PC-9 (cell line): Measurements from ENCODE around the gene PALM. TPM values are rescaled to one million over a fixed set of nuclear protein-coding genes. Genes with fewer than 3 reads are reported as not detected.

Source experiments
- BruUV-seq: library from RNA; stranded (reverse); fragments of 400-500 nt; replicated peaks from 2 replicates; lab custom pipeline; 2021; lab: Mats Ljungman, UMichigan
- CTCF ChIA-PET: fragments of 300-600 bp; sonication (Branson Sonifier 250); formaldehyde crosslinking; loops from one replicate; lab custom pipeline; 2022; ENCODE audit warnings: antibody characterized with exemption; lab: Charles Lee
- POLR2A ChIA-PET: fragments of 300-600 bp; sonication (Branson Sonifier 250); formaldehyde crosslinking; loops from one replicate; lab custom pipeline; 2022; ENCODE audit warnings: antibody characterized with exemption; ENCODE audit not compliant: unreplicated experiment; lab: Charles Lee
- DNase-seq, 2 experiments: peaks; one replicate each; pipeline versions ENCODE4 v3.0.0 to v3.0.0-alpha.2; 2015 to 2022; ENCODE audit warnings: mixed read lengths in 1 of 2
- H2AFZ ChIP-seq: fragments of 200-600 bp; sonication (generic); 2 replicates; pipeline ENCODE4 v1.8.1; 2017; ENCODE audit warnings: antibody characterized with exemption
- H3F3A ChIP-seq: fragments of 200-600 bp; sonication (generic); 2 replicates; pipeline ENCODE4 v1.8.1; 2017; ENCODE audit warnings: antibody characterized with exemption, mild to moderate bottlenecking, low read depth; ENCODE audit not compliant: insufficient read depth
- H3K27ac ChIP-seq: fragments of 200-600 bp; sonication (generic); 2 replicates; pipeline ENCODE4 v1.6.1; 2016; ENCODE audit warnings: mixed run types
- H3K27me3 ChIP-seq: fragments of 200-600 bp; sonication (generic); 2 replicates; pipeline ENCODE4 v1.6.1; 2016; ENCODE audit warnings: low read depth, mixed run types; ENCODE audit not compliant: insufficient read depth
- H3K36me3 ChIP-seq: fragments of 200-600 bp; sonication (generic); 2 replicates; pipeline ENCODE4 v1.6.1; 2016; ENCODE audit warnings: low read depth, mixed run types
- H3K4me1 ChIP-seq: fragments of 200-600 bp; sonication (generic); replicated peaks from 2 replicates; pipeline ENCODE4 v1.6.1; 2016; ENCODE audit warnings: mixed run types; ENCODE audit not compliant: insufficient read depth
- H3K4me2 ChIP-seq: fragments of 200-600 bp; sonication (generic); 2 replicates; pipeline ENCODE4 v1.6.1; 2017; ENCODE audit warnings: mixed run types
- H3K4me3 ChIP-seq: fragments of 200-600 bp; sonication (generic); 2 replicates; pipeline ENCODE4 v1.6.1; 2016; ENCODE audit warnings: mixed run types
- H3K79me2 ChIP-seq: fragments of 200-600 bp; sonication (generic); 2 replicates; pipeline ENCODE4 v1.6.1; 2017; ENCODE audit warnings: low read depth, mixed run types
- H3K9me2 ChIP-seq: fragments of 200-600 bp; sonication (generic); 2 replicates; pipeline ENCODE4 v1.8.1; 2017; ENCODE audit warnings: mild to moderate bottlenecking; ENCODE audit not compliant: insufficient read depth
- H3K9me3 ChIP-seq: fragments of 200-600 bp; sonication (generic); 2 replicates; pipeline ENCODE4 v1.8.1; 2016; ENCODE audit warnings: low read depth; ENCODE audit not compliant: insufficient read depth
- H4K20me1 ChIP-seq: fragments of 200-600 bp; sonication (generic); 2 replicates; pipeline ENCODE4 v1.8.1; 2017; ENCODE audit not compliant: insufficient read depth
- CTCF ChIP-seq: fragments of 200-600 bp; sonication (generic); conservative IDR thresholded peaks from 2 replicates; pipeline ENCODE4 v1.6.1; 2017; ENCODE audit warnings: mixed run types, antibody characterized with exemption, mild to moderate bottlenecking, moderate library complexity
- EZH2 ChIP-seq: fragments of 200-600 bp; sonication (generic); IDR thresholded peaks from 2 replicates; pipeline ENCODE4 v1.8.0; 2017; ENCODE audit warnings: antibody characterized with exemption, low read depth
- intact Hi-C: fragments of 100-400 bp; cut with micrococcal nuclease; formaldehyde crosslinking; loops from one replicate; pipeline ENCODE4 v1.10.0; 2022; ENCODE audit not compliant: unreplicated experiment
- total RNA-seq: library from RNA; stranded (reverse); gene quantifications from 2 replicates; pipeline ENCODE4 v1.2.3, GENCODE V29; 2021

The PALM gene
- total RNA-seq, 1 experiment from 2014 or later: 1.8 TPM

- Histone ChIP-seq H3K79me2 (peaks cover 62% of the 10 kb centered on the region), H3K36me3 (peaks cover 9% of the 10 kb centered on the region; the same call in 1 of the 2 replicates), H3K4me1 (peaks cover 22% of the 10 kb centered on the region), H3K27me3 (no peaks in the 10 kb centered on the region), H3K4me3 (no peak overlapping the region), H4K20me1 (peaks cover 47% of the 10 kb centered on the region), H3K9me3 (no peaks in the 10 kb centered on the region), H3K9me2 (no peaks in the 10 kb centered on the region), H3K27ac (no peak overlapping the region), H3F3A (peaks cover 37% of the 10 kb centered on the region), H3K4me2 (no peak overlapping the region), H2AFZ (no peak overlapping the region)
- TF ChIP-seq CTCF: no peak
- no peak for TF ChIP-seq EZH2
- ChIA-PET POLR2A (no interaction called here), CTCF (no interaction called here)
- intact Hi-C loops: no loop called here
- no peak for DNase-seq
- no TSS peak for BruUV-seq
Observed at GRCh38 chr19:755063-755462, 46.3 kb downstream of the PALM start.

GRCh38 chr19:756236-756635 is 47.5 kb downstream of the PALM start:
- H4K20me1 ChIP-seq: peaks cover 47% of the 10 kb centered on the region
- DNase-seq: peak in 1 of 2 experiments; percentile 78
- H3K4me1 ChIP-seq: peaks cover 18% of the 10 kb centered on the region
- peaks cover 32% of the 10 kb centered on the region for H3F3A ChIP-seq
- H3K9me3 ChIP-seq: no peaks in the 10 kb centered on the region
- ChIA-PET POLR2A (no interaction called here), CTCF (no interaction called here)
- H3K4me3 ChIP-seq: no peak overlapping the region
- no peak overlapping the region for H2AFZ ChIP-seq
- intact Hi-C loops: no loop called here
- TF ChIP-seq CTCF (no peak), EZH2 (no peak)
- peaks cover 9% of the 10 kb centered on the region; the same call in 1 of the 2 replicates for H3K36me3 ChIP-seq
- H3K27ac ChIP-seq: no peak overlapping the region
- H3K9me2 ChIP-seq: no peaks in the 10 kb centered on the region
- H3K4me2 ChIP-seq: no peak overlapping the region
- H3K79me2 ChIP-seq: peaks cover 62% of the 10 kb centered on the region
- no TSS peak for BruUV-seq
- H3K27me3 ChIP-seq: no peaks in the 10 kb centered on the region

- no peak for DNase-seq
- Histone ChIP-seq H3K4me2 (no peak overlapping the region), H3F3A (peaks cover 25% of the 10 kb centered on the region), H3K27me3 (no peaks in the 10 kb centered on the region), H3K79me2 (peaks cover 58% of the 10 kb centered on the region), H3K36me3 (peaks cover 9% of the 10 kb centered on the region; the same call in 1 of the 2 replicates), H3K4me3 (no peak overlapping the region), H3K4me1 (peaks cover 18% of the 10 kb centered on the region), H3K9me3 (no peaks in the 10 kb centered on the region), H3K9me2 (no peaks in the 10 kb centered on the region), H3K27ac (no peak overlapping the region), H4K20me1 (peaks cover 47% of the 10 kb centered on the region), H2AFZ (no peak overlapping the region)
- no TSS peak for BruUV-seq
- ChIA-PET CTCF (no interaction called here), POLR2A (no interaction called here)
- intact Hi-C loops: no loop called here
- TF ChIP-seq CTCF (no peak), EZH2 (no peak)
Observed at GRCh38 chr19:756821-757688, 48.3 kb downstream of the PALM start.
